H1 (cell line): ENCODE results near the gene STIM2. TPM values are rescaled to one million over a fixed set of nuclear protein-coding genes. Genes with fewer than 3 reads are reported as not detected.

ENCODE experiments used
- ASH2L ChIP-seq: fragments of 200-600, 300-600 bp; sonication (generic); IDR thresholded peaks from one replicate; pipeline ENCODE4 v1.7.1; 2017; ENCODE audit warnings: low read length
- CBX5 ChIP-seq: fragments of 300-800, 300-1000 bp; sonication (generic); IDR thresholded peaks from 2 replicates; pipeline ENCODE4 v1.7.1; 2016; ENCODE audit warnings: antibody characterized with exemption, low read length, low read depth
- CTBP2 ChIP-seq: IDR thresholded peaks from 2 replicates; pipeline ENCODE4 v1.7.0; 2011; ENCODE audit warnings: borderline replicate concordance, mild to moderate bottlenecking, moderate library complexity, mixed read lengths, low read length; ENCODE audit not compliant: insufficient read depth, insufficient read length
- GABPA ChIP-seq: IDR thresholded peaks from 2 replicates; pipeline ENCODE4 v1.6.1; 2011; ENCODE audit warnings: mild to moderate bottlenecking, low read length, moderate library complexity, borderline replicate concordance; ENCODE audit not compliant: insufficient read depth
- SAP30 ChIP-seq: fragments of 300-600 bp; sonication (generic); IDR thresholded peaks from 2 replicates; pipeline ENCODE4 v1.7.1; 2012; ENCODE audit warnings: low read length, moderate library complexity, mild to moderate bottlenecking, inconsistent platforms; ENCODE audit not compliant: insufficient read depth, insufficient replicate concordance
- SP1 ChIP-seq: IDR thresholded peaks from 2 replicates; pipeline ENCODE4 v1.6.1; 2011; ENCODE audit warnings: low read depth, low read length
- TBP ChIP-seq: IDR thresholded peaks from 2 replicates; pipeline ENCODE4 v1.6.1; 2011; ENCODE audit warnings: low read depth, low read length, improper control_type of control experiment
- polyA plus RNA-seq, 7 experiments: library from polyadenylated mRNA; depleted of rRNA in 3 of 7; stranded (reverse) in 5 of 7; unstranded in 2 of 7; fragments of >200 nt in 5 of 7; fragments of 200-250 nt in 2 of 7; gene quantifications; 1 replicate in 5 of 7; 2 replicates in 1 of 7; 4 replicates in 1 of 7; pipeline versions ENCODE4 v1.2.1 to v1.2.3, GENCODE V29; 2011 to 2013; ENCODE audit warnings: missing spikeins in 2 of 7, mixed read lengths in 2 of 7
- total RNA-seq: library from RNA; stranded (reverse); fragmentation: NEBNext Ultra II Directional; extraction: Animal tissue kit (Norgen Biotek cat#: 25700); gene quantifications from 2 replicates; pipeline ENCODE4 v1.2.1, GENCODE V29; 2021

The STIM2 gene
- total and polyA plus RNA-seq, 2 of the 8 experiments (the other 6 are each of a cell fraction or from before 2014, with no cell fraction given): 22.9 to 23.0 TPM

DNA sequence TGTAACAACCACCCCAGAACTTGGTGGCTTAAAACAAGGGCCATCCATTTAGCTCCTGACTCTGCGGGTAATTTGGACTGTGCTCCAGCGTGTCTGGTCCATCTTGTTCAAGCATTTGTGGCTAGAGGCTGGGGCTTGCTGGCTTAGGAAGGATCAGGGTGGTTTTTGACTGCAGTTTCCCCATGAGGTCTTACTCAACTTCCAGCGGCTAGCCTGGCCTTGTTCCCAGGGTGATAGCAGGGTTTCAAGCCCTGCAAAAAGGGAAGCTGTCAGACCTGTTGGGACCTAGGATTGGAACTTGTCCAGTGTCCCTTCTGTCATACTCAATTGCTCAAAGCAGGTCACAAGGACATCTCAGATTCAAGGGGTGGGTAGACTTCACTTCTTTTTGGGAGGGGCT lies 205.9 kb downstream of the STIM2 start (continued):
- TF ChIP-seq CBX5 (no peak), CTBP2 (no peak), ASH2L (no peak), GABPA (no peak), SP1 (no peak), SAP30 (no peak), TBP (no peak)
